Transverse colon (tissue), 4 donors: ENCODE results near the gene NCS1. TPM values are rescaled to one million over a fixed set of nuclear protein-coding genes. Genes with fewer than 3 reads are reported as not detected.
A peak's percentile ranks its signal among the peaks of the same experiment; 100 is the strongest.

Source experiments
- DNase-seq: peaks from one replicate; pipeline ENCODE4 v3.0.0-alpha.2; 2019
- H3K27ac ChIP-seq, 4 donors: fragments of 200-600 bp; sonication (generic); 2 replicates each; pipeline ENCODE4 v1.5.1; 2016 to 2018; ENCODE audit warnings: inconsistent platforms in 4 of 4
- H3K27me3 ChIP-seq: fragments of 200-600 bp; sonication (generic); 2 replicates; pipeline ENCODE4 v1.5.1; 2017; ENCODE audit warnings: inconsistent platforms
- H3K36me3 ChIP-seq, 4 donors: fragments of 200-600 bp; sonication (generic); 2 replicates each; pipeline ENCODE4 v1.5.1; 2017 to 2019; ENCODE audit warnings: inconsistent platforms in 4 of 4
- H3K4me1 ChIP-seq, 4 donors: fragments of 200-600 bp; sonication (generic); 2 replicates each; pipeline ENCODE4 v1.5.1; 2017 to 2020; ENCODE audit warnings: inconsistent platforms in 4 of 4
- H3K4me3 ChIP-seq, 4 donors: fragments of 200-600 bp; sonication (generic); 1 replicate in 1 of 4; 2 replicates in 3 of 4; pipeline versions ENCODE4 v1.5.1 to v1.6.1; 2017 to 2019; ENCODE audit warnings: inconsistent platforms in 4 of 4
- H3K9me3 ChIP-seq, 2 donors: fragments of 200-600 bp; sonication (generic); 2 replicates each; pipeline ENCODE4 v1.5.1; 2017 to 2019; ENCODE audit warnings: inconsistent platforms in 2 of 2
- CTCF ChIP-seq, 5 experiments: fragments of 200-600 bp in 3 of 5; fragments of 450-650 bp in 2 of 5; sonication (generic) in 3 of 5; IDR thresholded peaks; 1 replicate in 2 of 5; 2 replicates in 3 of 5; pipeline ENCODE4 v1.5.1; 2016 to 2017; ENCODE audit warnings: antibody characterized with exemption in 5 of 5, inconsistent platforms in 3 of 5, mild to moderate bottlenecking in 2 of 5, moderate library complexity in 1 of 5
- EP300 ChIP-seq: sonication (generic); formaldehyde crosslinking; IDR thresholded peaks from one replicate; pipeline ENCODE4 v1.6.1; 2017; ENCODE audit warnings: antibody characterized with exemption, low read depth
- POLR2A ChIP-seq: fragments of 450-650 bp; IDR thresholded peaks from one replicate; pipeline ENCODE4 v1.6.1; 2016; ENCODE audit warnings: antibody characterized with exemption, mild to moderate bottlenecking, moderate library complexity
- POLR2AphosphoS5 ChIP-seq, 3 donors: sonication (generic); formaldehyde crosslinking; IDR thresholded peaks; one replicate each; pipeline ENCODE4 v1.6.1; 2016; ENCODE audit warnings: antibody characterized with exemption in 3 of 3
- WGBS, 2 donors: methylation state at CpG; one replicate each; pipeline ENCODE4 v1.1.5; 2018; ENCODE audit warnings: low coverage in 1 of 2; 5-methylcytosine and 5-hydroxymethylcytosine counted together
- in situ Hi-C, 4 donors: fragments of 200-750 bp; cut with MboI; loops; one replicate each; pipeline versions ENCODE4 v1.15.0 to v1.15.1; 2017; ENCODE audit warnings: low sequenced_read_pairs in 3 of 4, low pct_ligation_motif_present in 1 of 4, low pct_unique_long_range_greater_than_20kb in 1 of 4
- intact Hi-C: fragments of 100-400 bp; cut with DNase I; formaldehyde crosslinking; loops from one replicate; pipeline ENCODE4 v1.15.1; 2023; ENCODE audit warnings: low total_unique reads
- total RNA-seq, 4 donors: library from RNA; depleted of rRNA; stranded (reverse); fragments of >200 nt; gene quantifications; one replicate each; pipeline ENCODE4 v1.1.0, GENCODE V29; 2016

The NCS1 gene
- total RNA-seq, 4 donors from 2014 or later = 11.9 to 66.5 (median 25.9) TPM

- no peaks in the 10 kb centered on the region for H3K36me3 ChIP-seq
- DNase-seq = no peak
- intact Hi-C loops = loop anchor here (5.0 kb wide), 1 partner anchor 223 kb away; no protein-coding TSS in a partner anchor
- 76% methylated on average over 8 of the region's 8 CpGs; no CpG with 5 or more reads in 1 of the 2 donors for WGBS, 2 donors
- H3K4me3 ChIP-seq = no peak overlapping the region
- no peak for TF ChIP-seq EP300
- peak in 2 of 3 donors; percentile 15 to 56 for TF ChIP-seq POLR2AphosphoS5 (IDR thresholded peaks at IDR 0.05)
- H3K27me3 ChIP-seq = peaks cover 31% of the 10 kb centered on the region
- H3K9me3 ChIP-seq = no peaks in the 10 kb centered on the region
- in situ Hi-C loops = no loop called here
- H3K4me1 ChIP-seq = peaks cover 0 to 30% (median 20%) of the 10 kb centered on the region in 4 donors
- peak overlapping the region; percentile 80 to 87 (median 84) for H3K27ac ChIP-seq
These were observed 2.7 kb downstream of the NCS1 start for GRCh38 chr9:130174920-130175321.

GRCh38 chr9:130175355-130175754 is 3.2 kb downstream of the NCS1 start:
- no peak for DNase-seq
- 70% methylated on average over 9 of the region's 9 CpGs; no CpG with 5 or more reads in 1 of the 2 donors for WGBS, 2 donors
- intact Hi-C loops (no loop called here), in situ Hi-C loops (no loop called here)
- no peak overlapping the region for H3K4me3 ChIP-seq
- H3K27ac ChIP-seq = peak overlapping the region; percentile 80 to 87 (median 84)
- no peak for TF ChIP-seq POLR2AphosphoS5 (IDR thresholded peaks at IDR 0.05)
- H3K4me1 ChIP-seq = peaks cover 0 to 30% (median 20%) of the 10 kb centered on the region in 4 donors
- peaks cover 31% of the 10 kb centered on the region for H3K27me3 ChIP-seq
- no peaks in the 10 kb centered on the region for H3K36me3 ChIP-seq
- no peaks in the 10 kb centered on the region for H3K9me3 ChIP-seq

GRCh38 chr9:130176760-130177159 is 4.6 kb downstream of the NCS1 start:
- peaks cover 18% of the 10 kb centered on the region for H3K27me3 ChIP-seq
- no peak for DNase-seq
- H3K27ac ChIP-seq = peak overlapping the region; percentile 80 to 87 (median 84)
- in situ Hi-C loops (no loop called here), intact Hi-C loops (no loop called here)
- H3K4me3 ChIP-seq = no peak overlapping the region
- TF ChIP-seq POLR2A = no peak
- TF ChIP-seq POLR2AphosphoS5 (IDR thresholded peaks at IDR 0.05) = no peak
- no peak for TF ChIP-seq CTCF (IDR thresholded peaks at IDR 0.05)
- TF ChIP-seq EP300 = no peak
- peaks cover 0 to 32% (median 19%) of the 10 kb centered on the region in 4 donors for H3K4me1 ChIP-seq
- H3K36me3 ChIP-seq = no peaks in the 10 kb centered on the region
- no peaks in the 10 kb centered on the region for H3K9me3 ChIP-seq
- WGBS, 2 donors = 98% methylated on average over 6 of the region's 6 CpGs; no CpG with 5 or more reads in 1 of the 2 donors

- peaks cover 8% of the 10 kb centered on the region for H3K27me3 ChIP-seq
- H3K9me3 ChIP-seq = no peaks in the 10 kb centered on the region
- no peak for TF ChIP-seq POLR2A
- TF ChIP-seq EP300 = no peak
- TF ChIP-seq CTCF (IDR thresholded peaks at IDR 0.05) = no peak
- no peak for TF ChIP-seq POLR2AphosphoS5 (IDR thresholded peaks at IDR 0.05)
- WGBS, 2 donors = 67 to 69% methylated on average over 11 to 20 of the region's 20 CpGs
- no peak for DNase-seq
- no peak overlapping the region for H3K4me3 ChIP-seq
- H3K4me1 ChIP-seq = peaks cover 0 to 37% (median 24%) of the 10 kb centered on the region in 4 donors
- in situ Hi-C loops (no loop called here), intact Hi-C loops (no loop called here)
- H3K27ac ChIP-seq = peak overlapping the region; percentile 80 to 87 (median 84)
- no peaks in the 10 kb centered on the region for H3K36me3 ChIP-seq
These were observed 5.9 kb downstream of the NCS1 start for GRCh38 chr9:130177898-130178805.

- H3K4me3 ChIP-seq = no peak overlapping the region
- H3K4me1 ChIP-seq = peaks cover 0 to 31% (median 24%) of the 10 kb centered on the region in 4 donors
- DNase-seq = no peak
- H3K9me3 ChIP-seq = no peaks in the 10 kb centered on the region
- 65 to 89% methylated on average over 1 to 2 of the region's 2 CpGs for WGBS, 2 donors
- in situ Hi-C loops (no loop called here), intact Hi-C loops (no loop called here)
- TF ChIP-seq POLR2AphosphoS5 (IDR thresholded peaks at IDR 0.05) = no peak
- no peak for TF ChIP-seq CTCF (IDR thresholded peaks at IDR 0.05)
- no peak for TF ChIP-seq POLR2A
- TF ChIP-seq EP300 = no peak
- H3K27me3 ChIP-seq = no peaks in the 10 kb centered on the region
- peak overlapping the region; percentile 25 to 87 (median 81) for H3K27ac ChIP-seq
- H3K36me3 ChIP-seq = no peaks in the 10 kb centered on the region
These were observed 7.2 kb downstream of the NCS1 start for GRCh38 chr9:130179331-130179907.
